ENCODE data around the gene ARGLU1.

The ARGLU1 gene

GRCh38 chr13:106500445-106500844, 67.5 kb downstream of the ARGLU1 start:
- TF ChIP-seq CTCF (IDR thresholded peaks at IDR 0.05; ENCODE audit: insufficient read depth, low read depth, low read length, missing control alignments): no peak
- no peak for DNase-seq (ENCODE audit: low read depth)
- no peak overlapping the region for H3K4me3 ChIP-seq (ENCODE audit: low read length)

GRCh38 chr13:106499896-106500295, 68.0 kb downstream of the ARGLU1 start:
- DNase-seq (ENCODE audit: low read depth): peak; percentile 48
- TF ChIP-seq CTCF (IDR thresholded peaks at IDR 0.05; ENCODE audit: insufficient read depth, low read depth, low read length, missing control alignments): no peak
- no peak overlapping the region for H3K4me3 ChIP-seq (ENCODE audit: low read length)

GRCh38 chr13:106499113-106499512, 68.8 kb downstream of the ARGLU1 start:
- TF ChIP-seq CTCF (IDR thresholded peaks at IDR 0.05; ENCODE audit: insufficient read depth, low read depth, low read length, missing control alignments): no peak
- no peak for DNase-seq (ENCODE audit: low read depth)
- no peak overlapping the region for H3K4me3 ChIP-seq (ENCODE audit: low read length)

- no peak overlapping the region for H3K4me3 ChIP-seq (ENCODE audit: low read length)
- no peak for DNase-seq (ENCODE audit: low read depth)
- TF ChIP-seq CTCF (IDR thresholded peaks at IDR 0.05; ENCODE audit: insufficient read depth, low read depth, low read length, missing control alignments): no peak
Observed at GRCh38 chr13:106498571-106498970, 69.4 kb downstream of the ARGLU1 start.

GRCh38 chr13:106498158-106498557, 69.8 kb downstream of the ARGLU1 start:
- TF ChIP-seq CTCF (IDR thresholded peaks at IDR 0.05; ENCODE audit: insufficient read depth, low read depth, low read length, missing control alignments): no peak
- no peak for DNase-seq (ENCODE audit: low read depth)
- no peak overlapping the region for H3K4me3 ChIP-seq (ENCODE audit: low read length)

GRCh38 chr13:106497079-106497478, 70.9 kb downstream of the ARGLU1 start:
- H3K4me3 ChIP-seq (ENCODE audit: low read length): no peak overlapping the region
- TF ChIP-seq CTCF (IDR thresholded peaks at IDR 0.05; ENCODE audit: insufficient read depth, low read depth, low read length, missing control alignments): no peak
- no peak for DNase-seq (ENCODE audit: low read depth)

- no peak for DNase-seq (ENCODE audit: low read depth)
- no peak for TF ChIP-seq CTCF (IDR thresholded peaks at IDR 0.05; ENCODE audit: insufficient read depth, low read depth, low read length, missing control alignments)
- no peak overlapping the region for H3K4me3 ChIP-seq (ENCODE audit: low read length)
Observed at GRCh38 chr13:106496072-106496997, 71.6 kb downstream of the ARGLU1 start.
